Measurements from ENCODE around the gene MOV10L1. TPM values are rescaled to one million over a fixed set of nuclear protein-coding genes. Genes with fewer than 3 reads are reported as not detected.

MOV10L1 gene
- total and polyA plus RNA-seq, 2 donors (not counting 3 experiments of a cell fraction or from before 2014, with no cell fraction given) = 27.6 to 37.6 TPM

DNA sequence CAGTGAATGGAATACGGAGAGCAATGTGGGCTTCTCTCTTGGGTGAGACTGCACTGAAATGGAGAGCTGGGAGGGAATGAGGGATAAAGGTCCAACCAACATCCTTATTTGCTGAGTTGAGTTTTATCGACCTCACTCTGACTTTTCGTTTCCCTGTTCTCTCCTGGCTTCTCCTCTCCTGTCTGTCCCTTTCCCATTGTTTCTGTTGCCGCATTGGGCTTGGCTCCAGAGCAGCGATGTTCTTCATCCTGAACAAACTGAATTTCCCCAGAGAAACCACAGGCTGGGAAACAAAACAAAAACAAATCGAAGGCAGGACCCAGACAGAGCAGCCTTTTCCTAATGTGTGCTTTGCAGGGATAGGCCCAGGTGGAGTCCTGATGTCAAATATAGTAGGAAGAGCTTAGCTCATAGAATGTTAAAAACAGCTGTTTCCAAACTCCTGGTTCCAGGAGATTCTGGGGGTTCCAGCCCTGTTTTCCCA is 30.0 kb downstream of the MOV10L1 start:
- DNase-seq (ENCODE audit: low read depth, low spot score) = peak; percentile 97
- dilution Hi-C loops (cut with MboI; ENCODE audit: extremely low pct_ligation_motif_present, low sequenced_read_pairs) (no loop called here), intact Hi-C loops (cut with micrococcal nuclease) (no loop called here)
- Histone ChIP-seq H3K27ac (ENCODE audit: insufficient read depth, low read depth, low read length) (peak overlapping the region; percentile 93), H3K27me3 (ENCODE audit: control insufficient read depth in 2 of 2, insufficient read depth in 2 of 2, low read length in 2 of 2) (no peaks in the 10 kb centered on the region), H3K9me1 (replicated peaks; ENCODE audit: control insufficient read depth, extremely low read depth, insufficient read depth, low read length) (no peaks in the 10 kb centered on the region), H3K4me3 (replicated peaks in 1 of 3; ENCODE audit: insufficient read depth in 1 of 3, low read depth in 1 of 3, low read length in 3 of 3) (no peak overlapping the region), H4K20me1 (replicated peaks; ENCODE audit: control insufficient read depth, extremely low read depth, insufficient read depth, low read length) (no peaks in the 10 kb centered on the region), H3K9ac (replicated peaks; ENCODE audit: extremely low read depth, insufficient read depth, low read length) (peak overlapping the region; percentile 70), H3K36me3 (ENCODE audit: control insufficient read depth in 2 of 2, extremely low read depth in 1 of 2, insufficient read depth in 2 of 2, low read length in 2 of 2) (peaks cover 6 to 9% of the 10 kb centered on the region in 2 experiments), H2AFZ (ENCODE audit: low read depth, low read length) (no peak overlapping the region), H3K4me1 (ENCODE audit: control insufficient read depth, extremely low read depth, insufficient read depth, low read length) (peaks cover 58% of the 10 kb centered on the region), H3K9me3 (replicated peaks; ENCODE audit: control insufficient read depth, insufficient read depth, low read length) (no peaks in the 10 kb centered on the region), H3K79me2 (ENCODE audit: control insufficient read depth, insufficient read depth, low read length) (peaks cover 34% of the 10 kb centered on the region), H3K4me2 (ENCODE audit: insufficient read depth, low read length) (peak overlapping the region; percentile 37)
- TF ChIP-seq EZH2 (IDR thresholded peaks at IDR 0.05; ENCODE audit: borderline replicate concordance, low read depth, low read length, severe bottlenecking) = no peak
- TF ChIP-seq GATA2 (IDR thresholded peaks at IDR 0.05; ENCODE audit: insufficient read depth, insufficient read length, low read depth, low read length) = no peak
- no peak for TF ChIP-seq FOS (IDR thresholded peaks at IDR 0.05; ENCODE audit: borderline replicate concordance, insufficient read depth, low read length)
- no peak for TF ChIP-seq JUN (IDR thresholded peaks at IDR 0.05; ENCODE audit: borderline replicate concordance, insufficient read depth, insufficient read length, low read depth)
- no peak for TF ChIP-seq POLR2AphosphoS5 (IDR thresholded peaks at IDR 0.05; ENCODE audit: insufficient read depth, low read depth, low read length)
- no peak for TF ChIP-seq POLR2A (IDR thresholded peaks at IDR 0.05; ENCODE audit: low read depth, low read length)
- TF ChIP-seq, protein P1, sequence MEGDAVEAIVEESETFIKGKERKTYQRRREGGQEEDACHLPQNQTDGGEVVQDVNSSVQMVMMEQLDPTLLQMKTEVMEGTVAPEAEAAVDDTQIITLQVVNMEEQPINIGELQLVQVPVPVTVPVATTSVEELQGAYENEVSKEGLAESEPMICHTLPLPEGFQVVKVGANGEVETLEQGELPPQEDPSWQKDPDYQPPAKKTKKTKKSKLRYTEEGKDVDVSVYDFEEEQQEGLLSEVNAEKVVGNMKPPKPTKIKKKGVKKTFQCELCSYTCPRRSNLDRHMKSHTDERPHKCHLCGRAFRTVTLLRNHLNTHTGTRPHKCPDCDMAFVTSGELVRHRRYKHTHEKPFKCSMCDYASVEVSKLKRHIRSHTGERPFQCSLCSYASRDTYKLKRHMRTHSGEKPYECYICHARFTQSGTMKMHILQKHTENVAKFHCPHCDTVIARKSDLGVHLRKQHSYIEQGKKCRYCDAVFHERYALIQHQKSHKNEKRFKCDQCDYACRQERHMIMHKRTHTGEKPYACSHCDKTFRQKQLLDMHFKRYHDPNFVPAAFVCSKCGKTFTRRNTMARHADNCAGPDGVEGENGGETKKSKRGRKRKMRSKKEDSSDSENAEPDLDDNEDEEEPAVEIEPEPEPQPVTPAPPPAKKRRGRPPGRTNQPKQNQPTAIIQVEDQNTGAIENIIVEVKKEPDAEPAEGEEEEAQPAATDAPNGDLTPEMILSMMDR (IDR thresholded peaks at IDR 0.05; ENCODE audit: extremely low read depth in 1 of 2, insufficient read depth in 1 of 2, low read depth in 1 of 2, low read length in 2 of 2) = no peak
- no peak for TF ChIP-seq MYC (IDR thresholded peaks at IDR 0.05; ENCODE audit: low read depth, low read length)
- TF ChIP-seq, protein P2, sequence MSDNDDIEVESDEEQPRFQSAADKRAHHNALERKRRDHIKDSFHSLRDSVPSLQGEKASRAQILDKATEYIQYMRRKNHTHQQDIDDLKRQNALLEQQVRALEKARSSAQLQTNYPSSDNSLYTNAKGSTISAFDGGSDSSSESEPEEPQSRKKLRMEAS (IDR thresholded peaks at IDR 0.05; ENCODE audit: insufficient read depth, insufficient read length) = no peak
- FAIRE-seq = peak; percentile 97
- ChIA-PET CTCF (interaction anchor here (0.6 to 2.5 kb wide), 7 partner anchors 8 to 189 kb away, joined by 3 to 10 read pairs (median 3); no protein-coding TSS in a partner anchor), POLR2A (interaction anchor here (0.6 to 1.3 kb wide), 2 partner anchors 158 to 202 kb away, joined by 3 read pairs; partner anchors contain the start of genes ALG12 and CRELD2)
- no TSS peak for BruUV-seq (replicated peaks)

All from endothelial cell of umbilical vein (primary cell).